WI38 (cell line): ENCODE results near the gene DIP2C.
"Not testable (repeated sequence)": the region's sequence is repeated elsewhere in the genome, so short reads cannot be mapped to it uniquely, and the experiment has no call there.

Experiments
- H3K4me3 ChIP-seq: 2 replicates; pipeline ENCODE4 v1.5.1; 2011; ENCODE audit warnings: low read depth, mild to moderate bottlenecking, control low read depth, low read length
- CTCF ChIP-seq: IDR thresholded peaks from 2 replicates; pipeline ENCODE4 v1.5.1; 2012; ENCODE audit warnings: low read depth, mild to moderate bottlenecking, control low read depth, low read length

Gene DIP2C

GRCh38 chr10:663466-663751, 26.1 kb downstream of the DIP2C start:
- TF ChIP-seq CTCF = no peak
- no peak overlapping the region for H3K4me3 ChIP-seq

- no peak overlapping the region for H3K4me3 ChIP-seq
- no peak for TF ChIP-seq CTCF
Measured at GRCh38 chr10:662686-663465, 26.6 kb downstream of the DIP2C start.

GRCh38 chr10:662223-662605, 27.3 kb downstream of the DIP2C start:
- no peak for TF ChIP-seq CTCF
- no peak overlapping the region for H3K4me3 ChIP-seq

- TF ChIP-seq CTCF = no peak
- no peak overlapping the region for H3K4me3 ChIP-seq
Measured at GRCh38 chr10:661597-662222, 27.8 kb downstream of the DIP2C start.

GRCh38 chr10:660970-661596, 28.4 kb downstream of the DIP2C start:
- H3K4me3 ChIP-seq = no peak overlapping the region
- TF ChIP-seq CTCF = no peak

- TF ChIP-seq CTCF = no peak
- no peak overlapping the region for H3K4me3 ChIP-seq
Measured at GRCh38 chr10:660413-660969, 29.0 kb downstream of the DIP2C start.

GRCh38 chr10:659688-660141, 29.8 kb downstream of the DIP2C start:
- H3K4me3 ChIP-seq = peak overlapping the region; percentile 30

GRCh38 chr10:657816-658350, 31.6 kb downstream of the DIP2C start:
- H3K4me3 ChIP-seq = not testable (repeated sequence)

More at GRCh38 chr10:659688-660141, 29.8 kb downstream of the DIP2C start:
- TF ChIP-seq CTCF = no peak
